HCT116 (cell line): ENCODE results near the gene PNISR. TPM values are rescaled to one million over a fixed set of nuclear protein-coding genes. Genes with fewer than 3 reads are reported as not detected.

Experiments
- ATAC-seq: fragments of 200-7000 bp; cut with Tn5 transposase; 2 replicates; pipeline ENCODE4 v1.9.1; 2020; ENCODE audit warnings: mild to moderate bottlenecking, moderate library complexity
- BruUV-seq: library from RNA; stranded (reverse); fragments of 400-500 nt; replicated peaks from 2 replicates; lab custom pipeline; 2021; lab: Mats Ljungman, UMichigan
- CTCF ChIA-PET: fragments of 300-600 bp; sonication (Branson Sonifier 250); formaldehyde crosslinking; loops from one replicate; lab custom pipeline; 2021; ENCODE audit warnings: antibody characterized with exemption; lab: Charles Lee
- POLR2A ChIA-PET: fragments of 300-600, 350-600 bp; sonication (Branson Sonifier 250); formaldehyde crosslinking; loops from one replicate; lab custom pipeline; 2021; ENCODE audit warnings: antibody characterized with exemption; lab: Charles Lee
- RAD21 ChIA-PET, 2 experiments: fragments of 300-600 bp; sonication (Branson Sonifier 250); formaldehyde crosslinking; loops; one replicate each; lab custom pipeline; 2023; ENCODE audit warnings: low total read pairs in 2 of 2; ENCODE audit not compliant: uncharacterized antibody in 2 of 2, unreplicated experiment in 2 of 2, low non-redundant PET in 1 of 2; lab: Charles Lee
- DNase-seq: peaks from one replicate; pipeline ENCODE4 v3.0.0-alpha.2; 2010; ENCODE audit warnings: low read depth, low spot score
- H2AFZ ChIP-seq: fragments of 200-600 bp; shearing (Covaris generic), sonication (generic); 2 replicates; pipeline ENCODE4 v1.6.1; 2017; ENCODE audit warnings: low read depth, mixed run types, mixed read lengths, antibody characterized with exemption, low read length; ENCODE audit not compliant: poor library complexity, severe bottlenecking
- H3K27ac ChIP-seq: 2 replicates; pipeline ENCODE4 v1.5.1; 2012; ENCODE audit warnings: low read depth, low read length
- H3K27me3 ChIP-seq: fragments of 200-600 bp; sonication (generic); 2 replicates; pipeline ENCODE4 v1.6.1; 2016; ENCODE audit warnings: mixed run types, low read length, mixed read lengths; ENCODE audit not compliant: insufficient read depth
- H3K36me3 ChIP-seq, 2 experiments: fragments of 200-500 bp in 1 of 2; fragments of 200-600 bp in 1 of 2; sonication (Bioruptor generic) in 1 of 2; sonication (generic) in 1 of 2; 2 replicates each; pipeline versions ENCODE4 v1.5.1 to v1.6.1; 2014 to 2016; ENCODE audit warnings: low read length in 2 of 2, inconsistent platforms in 1 of 2, mixed read lengths in 1 of 2, mixed run types in 1 of 2; ENCODE audit not compliant: insufficient read depth in 2 of 2, control insufficient read depth in 1 of 2
- H3K4me1 ChIP-seq, 2 experiments: fragments of 200-600 bp in 1 of 2; sonication (generic) in 1 of 2; 2 replicates each; pipeline versions ENCODE4 v1.5.1 to v1.6.1; 2012 to 2017; ENCODE audit warnings: low read length in 2 of 2, inconsistent platforms in 1 of 2, mild to moderate bottlenecking in 1 of 2, mixed read lengths in 1 of 2, mixed run types in 1 of 2, moderate library complexity in 1 of 2; ENCODE audit not compliant: insufficient read depth in 2 of 2, control insufficient read depth in 1 of 2
- H3K4me2 ChIP-seq: fragments of 200-600 bp; sonication (generic); 2 replicates; pipeline ENCODE4 v1.6.1; 2017; ENCODE audit warnings: mixed run types, low read length, mixed read lengths
- H3K4me3 ChIP-seq, 2 experiments: fragments of 200-600 bp in 1 of 2; sonication (generic) in 1 of 2; replicated peaks in 1 of 2; 2 replicates each; pipeline ENCODE4 v1.5.1; 2011 to 2016; ENCODE audit warnings: low read length in 2 of 2, control low read depth in 1 of 2, low read depth in 1 of 2, mild to moderate bottlenecking in 1 of 2, mixed read lengths in 1 of 2, mixed run types in 1 of 2
- H3K79me2 ChIP-seq: fragments of 200-600 bp; sonication (generic); 2 replicates; pipeline ENCODE4 v1.6.1; 2017; ENCODE audit warnings: mild to moderate bottlenecking, mixed run types, low read length, moderate library complexity, mixed read lengths; ENCODE audit not compliant: insufficient read depth
- H3K9ac ChIP-seq: fragments of 200-600 bp; sonication (generic); 2 replicates; pipeline ENCODE4 v1.6.1; 2016; ENCODE audit warnings: low read length, mixed read lengths
- H3K9me2 ChIP-seq: fragments of 200-600 bp; sonication (generic), shearing (Covaris generic); 2 replicates; pipeline ENCODE4 v1.6.1; 2017; ENCODE audit warnings: mixed run types, mild to moderate bottlenecking, moderate library complexity; ENCODE audit not compliant: insufficient read depth
- H3K9me3 ChIP-seq, 2 experiments: fragments of 200-500 bp in 1 of 2; fragments of 200-600 bp in 1 of 2; sonication (Bioruptor generic) in 1 of 2; sonication (generic) in 1 of 2; 2 replicates each; pipeline ENCODE4 v1.6.1; 2014 to 2017; ENCODE audit warnings: low read length in 2 of 2, mixed read lengths in 2 of 2, inconsistent platforms in 1 of 2, low read depth in 1 of 2, mild to moderate bottlenecking in 1 of 2, mixed run types in 1 of 2, moderate library complexity in 1 of 2; ENCODE audit not compliant: control insufficient read depth in 1 of 2, insufficient read depth in 1 of 2
- H4K20me1 ChIP-seq: fragments of 200-600 bp; sonication (generic), shearing (Covaris generic); 2 replicates; pipeline ENCODE4 v1.6.1; 2017; ENCODE audit warnings: mixed run types, mild to moderate bottlenecking, moderate library complexity; ENCODE audit not compliant: insufficient read depth
- ATF3 ChIP-seq: IDR thresholded peaks from 2 replicates; pipeline ENCODE4 v1.6.1; 2012
- CEBPB ChIP-seq: IDR thresholded peaks from 2 replicates; pipeline ENCODE4 v1.6.1; 2012; ENCODE audit warnings: low read depth
- CTCF ChIP-seq, 3 experiments: fragments of 200-600 bp in 1 of 3; sonication (generic) in 1 of 3; IDR thresholded peaks in 2 of 3; conservative IDR thresholded peaks in 1 of 3; 2 replicates each; pipeline ENCODE4 v1.5.1; 2012 to 2017; ENCODE audit warnings: low read depth in 2 of 3, low read length in 2 of 3, antibody characterized with exemption in 1 of 3, borderline replicate concordance in 1 of 3, control low read depth in 1 of 3, mild to moderate bottlenecking in 1 of 3, mixed read lengths in 1 of 3, mixed run types in 1 of 3, moderate library complexity in 1 of 3; ENCODE audit not compliant: insufficient read depth in 1 of 3
- ELF1 ChIP-seq: IDR thresholded peaks from 2 replicates; pipeline ENCODE4 v1.6.1; 2012; ENCODE audit warnings: low read depth, borderline replicate concordance
- EZH2 ChIP-seq: fragments of 200-600 bp; sonication (generic); IDR thresholded peaks from 2 replicates; pipeline ENCODE4 v1.6.1; 2017; ENCODE audit warnings: antibody characterized with exemption, mixed run types
- EZH2phosphoT487 ChIP-seq: fragments of 200-600 bp; IDR thresholded peaks from 2 replicates; pipeline ENCODE4 v1.6.1; 2018; ENCODE audit warnings: antibody characterized with exemption, borderline replicate concordance
- FOSL1 ChIP-seq: IDR thresholded peaks from 2 replicates; pipeline ENCODE4 v1.6.1; 2012; ENCODE audit warnings: low read depth
- JUND ChIP-seq: IDR thresholded peaks from 2 replicates; pipeline ENCODE4 v1.6.1; 2012
- MAX ChIP-seq: IDR thresholded peaks from 2 replicates; pipeline ENCODE4 v1.6.1; 2012
- POLR2AphosphoS5 ChIP-seq: IDR thresholded peaks from 2 replicates; pipeline ENCODE4 v1.6.1; 2011; ENCODE audit warnings: mild to moderate bottlenecking, low read depth, low read length, moderate library complexity
- RAD21 ChIP-seq: IDR thresholded peaks from 2 replicates; pipeline ENCODE4 v1.6.1; 2012; ENCODE audit warnings: low read depth, mild to moderate bottlenecking
- SIN3A ChIP-seq: IDR thresholded peaks from 2 replicates; pipeline ENCODE4 v1.6.1; 2012; ENCODE audit warnings: low read depth
- SP1 ChIP-seq: IDR thresholded peaks from 2 replicates; pipeline ENCODE4 v1.6.1; 2012; ENCODE audit warnings: low read depth
- SRF ChIP-seq: IDR thresholded peaks from 2 replicates; pipeline ENCODE4 v1.6.1; 2012; ENCODE audit warnings: low read depth
- TCF7L2 ChIP-seq: IDR thresholded peaks from 2 replicates; pipeline ENCODE4 v1.7.0; 2011; ENCODE audit warnings: borderline replicate concordance, inconsistent platforms; ENCODE audit not compliant: insufficient read depth, insufficient read length; ENCODE audit errors: extremely low read depth
- YY1 ChIP-seq: IDR thresholded peaks from 2 replicates; pipeline ENCODE4 v1.6.1; 2011; ENCODE audit warnings: low read length, low read depth, moderate library complexity, mild to moderate bottlenecking; ENCODE audit not compliant: insufficient replicate concordance; ENCODE audit errors: extremely low read depth
- ZBTB33 ChIP-seq: IDR thresholded peaks from 2 replicates; pipeline ENCODE4 v1.6.1; 2011; ENCODE audit warnings: mild to moderate bottlenecking, low read length, moderate library complexity; ENCODE audit not compliant: insufficient replicate concordance; ENCODE audit errors: extremely low read depth
- ZFX ChIP-seq: fragments of 450-650 bp; IDR thresholded peaks from 2 replicates; pipeline ENCODE4 v1.6.1; 2017
- ZNF274 ChIP-seq: fragments of 200-500 bp; sonication (Bioruptor generic); IDR thresholded peaks from 2 replicates; pipeline ENCODE4 v1.6.1; 2014; ENCODE audit warnings: mild to moderate bottlenecking, low read depth, low read length, inconsistent platforms
- intact Hi-C: fragments of 100-400 bp; cut with micrococcal nuclease; formaldehyde crosslinking; loops from 2 replicates; pipeline ENCODE4 v1.10.0; 2022
- total RNA-seq: library from RNA; stranded (reverse); gene quantifications from one replicate; pipeline ENCODE4 v1.2.1, GENCODE V29; 2021; ENCODE audit not compliant: unreplicated experiment

The PNISR gene
- total RNA-seq, 1 experiment from 2014 or later: 97.1 TPM

- no peaks in the 10 kb centered on the region for H3K4me1 ChIP-seq
- no peak overlapping the region for H3K4me2 ChIP-seq
- intact Hi-C loops: no loop called here
- ChIA-PET RAD21 (no interaction called here), POLR2A (no interaction called here), CTCF (no interaction called here)
- ATAC-seq (no peak), DNase-seq (no peak)
- TF ChIP-seq FOSL1 (no peak), EZH2 (no peak), ZNF274 (no peak), ATF3 (no peak), RAD21 (no peak), SP1 (no peak), EZH2phosphoT487 (no peak), ZBTB33 (no peak), CEBPB (no peak), MAX (no peak), JUND (no peak), CTCF (IDR thresholded peaks at IDR 0.05 in 2 of 3, conservative IDR thresholded peaks at IDR 0.05 in 1 of 3; ENCODE audit: borderline replicate concordance in 1 of 3, insufficient read depth in 1 of 3, low read depth in 2 of 3, low read length in 2 of 3) (no peak), YY1 (no peak), SRF (no peak), TCF7L2 (no peak), ZFX (no peak), ELF1 (no peak), POLR2AphosphoS5 (no peak), SIN3A (no peak)
- no peaks in the 10 kb centered on the region for H3K79me2 ChIP-seq
- H3K9me2 ChIP-seq: no peaks in the 10 kb centered on the region
- H3K27ac ChIP-seq: no peak overlapping the region
- H3K4me3 ChIP-seq: no peak overlapping the region
- no peaks in the 10 kb centered on the region for H3K9me3 ChIP-seq
- H4K20me1 ChIP-seq: no peaks in the 10 kb centered on the region
- BruUV-seq: no TSS peak
- no peak overlapping the region for H3K9ac ChIP-seq
- no peaks in the 10 kb centered on the region for H3K27me3 ChIP-seq
- no peak overlapping the region for H2AFZ ChIP-seq
- no peaks in the 10 kb centered on the region for H3K36me3 ChIP-seq
Measured at GRCh38 chr6:99364026-99364425, 61.1 kb downstream of the PNISR start.
